Small intestine (tissue), 7 donors: ENCODE measurements around the gene SLC66A2. TPM values are rescaled to one million over a fixed set of nuclear protein-coding genes. Genes with fewer than 3 reads are reported as not detected.

Source experiments
- DNase-seq, 2 donors: peaks; one replicate each; pipeline versions ENCODE4 v3.0.0 to v3.0.0-alpha.2; 2013
- FAIRE-seq: peaks from 2 replicates; lab custom pipeline; 2012; peaks lifted over from hg19 to GRCh38; lab: Jason Lieb, UNC
- H3K27ac ChIP-seq, 3 donors: one replicate each; pipeline ENCODE4 v1.5.1; 2013; ENCODE audit warnings: low read length in 2 of 3, mild to moderate bottlenecking in 2 of 3, control low read depth in 1 of 3, inconsistent platforms in 1 of 3, low read depth in 1 of 3, moderate library complexity in 1 of 3
- H3K27me3 ChIP-seq, 3 donors: one replicate each; pipeline ENCODE4 v1.6.1; 2013; ENCODE audit warnings: low read length in 3 of 3, inconsistent platforms in 1 of 3; ENCODE audit not compliant: control insufficient read depth in 3 of 3, insufficient read depth in 3 of 3
- H3K36me3 ChIP-seq, 3 donors: one replicate each; pipeline ENCODE4 v1.6.1; 2013; ENCODE audit warnings: low read length in 3 of 3, inconsistent platforms in 1 of 3, low read depth in 1 of 3, mild to moderate bottlenecking in 1 of 3, moderate library complexity in 1 of 3; ENCODE audit not compliant: control insufficient read depth in 3 of 3, insufficient read depth in 2 of 3
- H3K4me1 ChIP-seq, 3 donors: one replicate each; pipeline ENCODE4 v1.6.1; 2013; ENCODE audit warnings: low read length in 2 of 3, inconsistent platforms in 1 of 3, low read depth in 1 of 3, mild to moderate bottlenecking in 1 of 3, moderate library complexity in 1 of 3; ENCODE audit not compliant: control insufficient read depth in 3 of 3, insufficient read depth in 2 of 3
- H3K4me3 ChIP-seq, 3 donors: one replicate each; pipeline ENCODE4 v1.5.1; 2013; ENCODE audit warnings: low read length in 3 of 3, control low read depth in 1 of 3, inconsistent platforms in 1 of 3, low read depth in 1 of 3, mild to moderate bottlenecking in 1 of 3, moderate library complexity in 1 of 3
- H3K9me3 ChIP-seq, 2 donors: one replicate each; pipeline ENCODE4 v1.6.1; 2013; ENCODE audit warnings: low read depth in 1 of 2, low read length in 1 of 2; ENCODE audit not compliant: control insufficient read depth in 2 of 2, insufficient read depth in 1 of 2
- WGBS, 3 donors: extraction: QIAGEN DNeasy Blood & Tissue Kit; methylation state at CpG; one replicate each; pipeline ENCODE4 v1.1.7; 2013; 5-methylcytosine and 5-hydroxymethylcytosine counted together
- polyA plus RNA-seq, 4 donors: library from polyadenylated mRNA; stranded (reverse) in 3 of 4; unstranded in 1 of 4; fragments of 200-250 nt in 3 of 4; fragments of 120-200 nt in 1 of 4; gene quantifications; one replicate each; pipeline versions ENCODE4 v1.2.1 to v1.2.3, GENCODE V29; 2013
- donor health status: healthy with polysubstance abuse.
- donor health status: control.
- donor health status: control.
- donor health status: Bipolar disorder and iron deficiency.
- donor health status: healthy.

SLC66A2 gene
- polyA plus RNA-seq, 4 donors, result 15.0 to 30.3 (median 17.8) TPM

DNA sequence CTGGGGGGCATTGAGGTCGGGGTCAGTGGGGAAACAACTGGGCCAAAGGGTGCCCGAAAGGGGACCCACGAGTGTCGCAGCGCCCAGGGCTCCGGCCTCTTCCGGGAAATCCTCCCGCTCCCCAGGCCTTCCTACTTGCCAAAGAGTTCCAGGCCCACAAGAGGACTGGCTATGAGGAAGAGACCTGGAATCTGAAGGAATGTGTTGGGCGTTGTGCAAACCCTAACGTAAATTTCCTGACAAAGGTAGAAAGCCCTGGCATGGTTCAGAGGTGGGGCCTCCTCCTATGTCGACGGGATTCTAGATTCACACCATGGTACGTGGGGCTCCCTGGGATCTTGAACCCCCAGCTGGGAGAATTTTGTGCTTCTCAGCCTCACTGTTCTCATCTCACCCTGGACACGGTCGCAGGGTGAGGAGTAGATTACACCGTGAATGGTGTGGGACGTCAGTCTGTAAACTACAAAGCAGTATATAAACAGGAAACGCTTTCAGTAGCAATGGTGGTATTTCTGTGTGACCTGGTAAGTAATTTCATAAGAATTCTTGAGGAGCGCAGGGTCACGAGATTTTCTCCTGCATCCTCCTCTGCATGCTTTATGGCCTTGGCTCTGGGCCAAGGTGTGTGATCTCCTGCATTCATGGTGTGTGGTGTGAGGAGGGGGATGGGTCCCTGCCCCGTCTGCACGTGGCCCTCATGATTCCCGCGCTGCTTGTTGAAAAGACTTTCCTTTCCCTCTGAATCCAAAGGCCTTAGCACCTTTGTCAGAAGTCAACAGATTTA lies 13.9 kb upstream of the SLC66A2 start:
- peaks cover 0 to 8% (median 2%) of the 10 kb centered on the region in 3 donors for H3K4me1 ChIP-seq
- peaks cover 0 to 27% (median 2%) of the 10 kb centered on the region in 3 donors for H3K36me3 ChIP-seq
- FAIRE-seq (no peak), DNase-seq (peak; percentile 80 to 96)
- no peaks in the 10 kb centered on the region for H3K9me3 ChIP-seq
- peak overlapping the region; percentile 67 to 94 (median 83) for H3K27ac ChIP-seq
- WGBS, 3 donors, result 7 to 18% (median 14%) methylated on average over 24 of the region's 24 CpGs
- no peaks in the 10 kb centered on the region for H3K27me3 ChIP-seq
- peak overlapping the region; percentile 54 to 92 (median 61) for H3K4me3 ChIP-seq

DNA sequence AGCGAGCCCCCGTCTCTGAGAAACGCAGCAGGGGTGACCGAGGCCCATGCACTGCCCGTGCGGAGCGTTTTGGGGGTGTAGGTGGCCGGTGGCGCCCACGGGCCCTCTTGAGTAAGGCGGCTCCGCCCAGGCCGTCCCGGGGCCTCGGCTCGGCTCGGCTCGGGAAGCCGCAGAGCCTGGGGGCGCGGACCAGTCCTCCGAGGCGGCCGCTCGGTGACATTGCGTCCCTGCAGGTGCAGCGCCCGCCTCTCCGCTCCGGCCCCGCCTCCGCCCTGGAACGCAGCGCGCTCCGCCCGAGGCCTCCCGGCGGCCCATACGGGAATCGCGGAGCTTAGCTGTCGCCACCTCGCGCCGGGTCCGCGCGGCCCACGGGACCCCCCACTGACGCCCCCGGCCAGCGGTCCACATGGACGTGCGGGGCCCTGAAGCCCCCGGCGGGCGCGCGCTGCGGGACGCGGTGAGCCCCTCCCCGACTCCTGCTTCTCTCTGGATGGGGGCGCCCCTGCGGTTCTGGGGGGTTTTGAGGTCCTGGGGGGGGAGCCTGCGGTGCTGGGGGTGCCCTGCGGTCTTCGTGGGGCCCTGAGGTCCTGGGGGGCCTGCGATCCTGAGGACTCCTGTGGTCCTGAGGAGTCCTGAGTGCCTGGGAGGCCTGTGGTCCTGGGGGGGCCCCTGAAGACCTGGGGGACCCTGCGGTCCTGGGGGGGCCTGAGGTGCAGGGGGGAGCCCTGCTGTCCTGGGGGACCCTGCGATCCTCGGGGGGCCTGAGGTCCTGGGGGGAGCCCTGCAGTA lies 13.1 kb upstream of the SLC66A2 start, which contains the start of gene HSBP1L1:
Gene HSBP1L1 (plus strand): TSS at position 314 of the 789 bp plus-strand sequence. CDS start 93 bp downstream, at position 407.
- DNase-seq (peak; percentile 77 to 92), FAIRE-seq (no peak)
- Histone ChIP-seq H3K9me3 (no peaks in the 10 kb centered on the region), H3K36me3 (peaks cover 0 to 24% (median 2%) of the 10 kb centered on the region in 3 donors), H3K4me3 (peak within 1 kb of the TSS; percentile 54 to 92 (median 61)), H3K4me1 (peaks cover 0 to 12% (median 5%) of the 10 kb centered on the region in 3 donors), H3K27ac (peak within 1 kb of the TSS; percentile 67 to 94 (median 83)), H3K27me3 (no peaks in the 10 kb centered on the region)
- 1 to 3% (median 1%) methylated on average over 44 to 73 of the region's 73 CpGs for WGBS, 3 donors

DNA sequence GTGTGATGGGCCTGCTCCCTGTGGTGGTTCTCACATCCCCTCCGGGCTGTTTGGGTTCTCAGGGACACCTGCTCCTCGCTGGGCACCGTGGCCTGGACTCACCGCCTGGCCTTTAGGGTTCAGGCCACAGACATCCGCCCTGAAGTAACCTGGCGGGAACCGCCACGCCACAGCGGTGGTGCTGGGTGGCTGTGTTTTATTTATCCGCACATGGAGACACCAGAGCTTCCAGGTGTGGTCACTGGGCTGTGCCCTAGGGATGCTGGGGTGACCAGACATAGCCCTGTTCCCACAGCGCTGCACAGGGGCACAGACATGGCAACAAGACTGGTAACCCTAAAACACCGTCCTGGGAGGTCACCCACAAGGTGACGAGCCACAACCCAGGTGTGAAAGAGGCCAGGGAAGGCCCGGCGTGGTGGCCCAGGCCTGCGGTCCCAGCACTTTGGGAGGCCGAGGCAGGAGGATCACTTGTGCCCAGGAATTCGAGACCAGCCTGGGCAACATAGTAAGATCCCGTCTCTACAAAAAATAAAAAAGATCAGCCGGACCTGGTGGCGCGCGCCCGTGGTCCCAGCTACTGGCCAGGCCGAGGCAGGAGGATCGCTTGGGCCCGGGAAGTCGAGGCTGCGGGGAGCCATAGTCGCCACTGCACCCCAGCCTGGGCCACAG lies 12.3 kb upstream of the SLC66A2 start:
- Histone ChIP-seq H3K9me3 (no peaks in the 10 kb centered on the region), H3K27ac (peak overlapping the region in 2 of 3 donors; percentile 83 to 94), H3K36me3 (peaks cover 0 to 20% (median 0%) of the 10 kb centered on the region in 3 donors), H3K4me3 (peak overlapping the region; percentile 54 to 92 (median 61)), H3K4me1 (peaks cover 0 to 12% (median 5%) of the 10 kb centered on the region in 3 donors), H3K27me3 (no peaks in the 10 kb centered on the region)
- FAIRE-seq (no peak), DNase-seq (no peak)
- WGBS, 3 donors, result 65 to 81% (median 66%) methylated on average over 30 of the region's 30 CpGs

DNA sequence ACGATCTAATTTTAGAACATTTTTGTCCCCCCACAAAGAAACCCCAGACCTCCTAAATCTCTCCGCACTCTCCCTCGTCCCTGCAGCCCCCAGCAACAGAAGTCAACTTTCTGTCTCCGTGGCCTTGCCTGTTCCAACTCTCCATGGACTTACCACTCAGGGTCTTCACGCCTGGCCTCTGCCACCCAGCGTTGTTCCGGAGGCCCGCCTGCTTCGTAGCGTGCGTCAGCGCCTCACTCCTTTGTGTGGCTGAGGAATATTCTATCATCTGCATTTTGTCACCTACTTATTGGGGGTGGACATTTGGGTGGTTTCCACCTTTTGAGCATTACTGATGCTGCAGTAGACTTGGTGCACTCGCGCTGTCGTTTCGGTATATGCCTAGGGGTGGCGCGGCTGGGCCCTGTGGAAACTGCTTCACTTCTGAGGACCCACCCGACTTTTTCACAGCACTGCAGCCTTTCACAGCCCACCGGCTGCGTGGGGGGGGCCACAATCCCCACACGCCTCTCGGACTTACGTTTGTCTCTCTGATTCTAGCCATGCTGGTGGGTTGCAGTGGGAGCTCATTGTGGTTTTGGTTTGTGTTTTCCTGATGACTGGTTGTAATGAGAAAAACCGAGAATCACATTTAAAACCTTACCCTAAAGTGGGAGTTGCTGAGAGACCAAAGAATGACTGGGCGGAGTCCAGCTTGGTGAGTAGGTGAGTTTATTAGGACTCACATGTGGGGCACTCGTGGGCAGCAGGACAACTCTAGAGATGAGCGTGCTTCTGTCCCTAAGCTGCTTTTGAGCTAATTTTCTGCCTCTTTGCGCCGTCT lies 11.6 kb upstream of the SLC66A2 start:
- peaks cover 0 to 13% (median 0%) of the 10 kb centered on the region in 3 donors for H3K36me3 ChIP-seq
- no peak for FAIRE-seq
- no peaks in the 10 kb centered on the region for H3K9me3 ChIP-seq
- DNase-seq, result no peak
- 67 to 82% (median 79%) methylated on average over 30 of the region's 30 CpGs for WGBS, 3 donors
- H3K27me3 ChIP-seq, result no peaks in the 10 kb centered on the region
- no peak overlapping the region for H3K4me3 ChIP-seq
- H3K27ac ChIP-seq, result no peak overlapping the region
- peaks cover 0 to 12% (median 5%) of the 10 kb centered on the region in 3 donors for H3K4me1 ChIP-seq

DNA sequence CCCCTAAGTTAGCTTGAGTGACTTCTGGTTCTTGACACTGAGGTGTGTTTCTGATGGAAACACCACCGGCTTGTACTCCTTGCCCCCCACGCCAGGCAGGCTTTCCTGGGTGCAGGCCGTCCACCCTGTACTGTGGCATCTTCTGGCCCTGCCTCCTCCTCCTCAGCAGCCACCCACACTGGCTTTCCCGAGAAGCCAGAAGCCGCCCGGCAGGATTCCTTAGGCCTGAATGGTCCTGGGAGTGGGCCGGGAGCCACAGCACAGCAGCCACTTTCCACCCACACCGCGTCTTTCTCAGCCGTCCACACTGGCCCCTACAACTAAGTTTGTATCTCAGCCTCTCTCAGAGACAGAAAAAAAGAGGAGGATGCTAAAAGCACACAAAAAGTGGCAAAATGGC lies 10.9 kb upstream of the SLC66A2 start:
- no peaks in the 10 kb centered on the region for H3K9me3 ChIP-seq
- H3K27me3 ChIP-seq, result no peaks in the 10 kb centered on the region
- WGBS, 3 donors, result 73 to 86% (median 75%) methylated on average over 10 of the region's 10 CpGs
- DNase-seq (no peak), FAIRE-seq (no peak)
- H3K27ac ChIP-seq, result no peak overlapping the region
- H3K36me3 ChIP-seq, result peaks cover 0 to 6% (median 0%) of the 10 kb centered on the region in 3 donors
- no peak overlapping the region for H3K4me3 ChIP-seq
- peaks cover 0 to 12% (median 5%) of the 10 kb centered on the region in 3 donors for H3K4me1 ChIP-seq

DNA sequence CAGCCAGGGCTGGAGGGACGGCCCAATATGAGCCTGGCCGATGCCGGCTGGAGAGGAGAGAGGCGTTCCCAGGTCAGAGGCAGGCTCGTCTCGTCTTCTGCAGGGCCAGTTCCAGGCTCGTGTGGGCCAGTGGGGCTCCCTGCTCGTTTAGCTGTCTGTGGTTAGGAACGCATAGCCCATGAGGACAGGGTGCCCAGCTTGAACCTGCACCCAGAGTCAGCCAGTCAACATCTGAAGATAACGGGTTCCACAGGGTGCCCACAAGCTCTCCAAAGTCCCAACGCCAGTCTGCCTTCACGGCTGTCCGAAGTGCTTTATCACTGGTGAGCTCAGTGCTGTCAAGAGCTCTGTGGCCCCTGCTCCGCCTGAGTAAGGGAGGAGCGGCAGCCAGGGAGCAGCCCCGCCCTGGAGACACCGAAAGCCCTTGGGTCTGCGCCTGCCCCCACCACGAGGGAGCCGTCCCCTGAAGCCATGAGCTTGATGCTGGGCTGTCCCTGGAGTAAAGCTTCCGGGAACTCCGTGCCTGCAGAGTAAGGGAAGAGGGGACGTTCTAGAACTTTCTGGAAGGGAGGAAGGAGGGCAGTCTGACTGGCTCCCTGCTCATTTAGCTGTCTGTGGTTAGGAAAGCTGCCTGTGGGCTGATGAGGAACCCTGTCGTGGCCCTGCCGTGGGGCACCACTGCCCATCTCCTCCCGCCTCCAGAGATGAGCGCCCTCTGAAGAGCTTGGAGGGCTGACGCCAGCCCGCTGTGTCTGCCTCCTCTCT lies 10.3 kb upstream of the SLC66A2 start:
- Histone ChIP-seq H3K36me3 (peaks cover 0 to 3% (median 0%) of the 10 kb centered on the region in 3 donors), H3K9me3 (no peaks in the 10 kb centered on the region), H3K27me3 (no peaks in the 10 kb centered on the region), H3K4me3 (no peak overlapping the region), H3K27ac (no peak overlapping the region), H3K4me1 (peaks cover 0 to 12% (median 5%) of the 10 kb centered on the region in 3 donors)
- FAIRE-seq (no peak), DNase-seq (no peak)
- WGBS, 3 donors, result 66 to 79% (median 70%) methylated on average over 27 to 29 of the region's 29 CpGs

DNA sequence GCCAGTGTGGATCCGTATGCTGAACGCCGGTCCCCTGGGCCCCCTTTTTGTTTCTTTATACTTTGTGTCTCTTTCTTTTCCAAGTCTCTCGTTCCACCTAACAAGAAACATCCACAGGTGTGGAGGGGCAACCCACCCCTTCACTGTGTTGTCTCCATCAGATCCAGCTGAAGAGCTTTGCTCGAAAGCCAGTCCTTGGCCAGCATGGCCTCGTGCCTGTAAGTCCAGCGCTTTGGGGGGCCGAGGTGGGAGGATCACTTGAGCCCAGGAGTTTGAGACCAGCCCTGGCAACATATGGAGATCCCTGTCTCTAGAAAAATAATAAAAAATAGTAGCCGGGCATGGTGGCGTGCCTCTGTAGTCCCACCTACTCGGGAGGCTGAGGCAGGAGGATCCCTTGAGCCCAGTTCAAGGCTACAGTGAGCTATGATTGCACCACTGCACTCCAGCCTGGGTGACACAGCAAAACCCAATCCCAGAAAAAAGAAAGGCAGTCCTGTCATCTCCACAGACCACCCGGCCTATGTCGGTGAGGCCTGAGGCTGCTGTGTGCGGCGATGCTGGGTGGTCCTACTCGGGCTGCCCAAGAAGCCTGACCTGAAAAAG lies 9.6 kb upstream of the SLC66A2 start:
- Histone ChIP-seq H3K27me3 (no peaks in the 10 kb centered on the region), H3K4me1 (peaks cover 0 to 12% (median 5%) of the 10 kb centered on the region in 3 donors), H3K4me3 (no peak overlapping the region), H3K9me3 (no peaks in the 10 kb centered on the region), H3K36me3 (no peaks in the 10 kb centered on the region), H3K27ac (no peak overlapping the region)
- WGBS, 3 donors, result 77 to 88% (median 79%) methylated on average over 16 of the region's 16 CpGs
- DNase-seq, result no peak
- FAIRE-seq, result no peak
